ENCODE results near the gene TENM4. TPM values are rescaled to one million over a fixed set of nuclear protein-coding genes. Genes with fewer than 3 reads are reported as not detected.

The TENM4 gene
- total RNA-seq, 1 experiment from 2014 or later = 0.39 TPM

DNA sequence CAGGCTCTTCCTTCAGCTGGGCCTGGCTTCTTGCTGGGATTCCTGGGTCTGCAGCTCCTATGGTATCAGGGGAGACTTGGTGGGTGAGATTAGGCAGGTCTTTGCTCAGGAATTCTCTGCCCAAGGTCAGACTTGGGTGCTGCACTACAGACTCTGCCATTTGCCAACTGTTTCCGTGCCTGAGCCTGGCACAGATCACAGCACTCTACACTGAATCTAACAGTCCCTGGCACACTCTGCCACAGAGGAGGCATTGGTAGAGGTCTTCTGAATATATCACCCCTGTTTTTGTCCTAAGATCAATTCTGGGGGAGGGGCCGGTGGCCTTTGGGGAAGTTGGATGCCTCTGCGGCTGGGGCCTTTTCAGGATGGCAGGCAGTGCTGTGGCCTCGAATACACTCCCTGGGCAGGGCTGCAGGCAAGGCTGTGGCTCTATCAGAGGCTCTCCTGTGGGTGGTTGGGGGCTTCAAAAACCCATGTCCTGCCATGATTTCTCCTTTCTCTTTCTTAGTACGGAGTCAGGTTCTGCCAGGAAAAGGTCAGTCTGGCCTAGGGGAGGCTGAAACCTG is 751.2 kb downstream of the TENM4 start:
- POLR2A ChIA-PET = no interaction called here

GRCh38 chr11:78689101-78689500 is 751.7 kb downstream of the TENM4 start:
- Histone ChIP-seq H3K4me3 (ENCODE audit: low read depth in 2 of 2, low read length in 2 of 2) (no peak overlapping the region), H3K9me3 (ENCODE audit: control insufficient read depth, insufficient read depth, low read depth, low read length) (no peaks in the 10 kb centered on the region), H3K27ac (ENCODE audit: low read length) (no peak overlapping the region), H3K27me3 (ENCODE audit: control insufficient read depth, insufficient read depth, low read length) (no peaks in the 10 kb centered on the region; the same call in 1 of the 2 replicates), H3K36me3 (ENCODE audit: control insufficient read depth, insufficient read depth, low read length) (no peaks in the 10 kb centered on the region), H3K4me1 (ENCODE audit: control insufficient read depth, insufficient read depth, low read length) (no peaks in the 10 kb centered on the region)
- POLR2A ChIA-PET = no interaction called here
- CTCF ChIA-PET = interaction anchor here (0.5 kb wide), 1 partner anchor 12 kb away, joined by 6 read pairs; no protein-coding TSS in a partner anchor
- no peak for TF ChIP-seq TCF7L2 (IDR thresholded peaks at IDR 0.05; ENCODE audit: low read depth, low read length)
- TF ChIP-seq POLR2AphosphoS5 (IDR thresholded peaks at IDR 0.05; ENCODE audit: low read depth, low read length) = no peak
- TF ChIP-seq REST (IDR thresholded peaks at IDR 0.05; ENCODE audit: insufficient read depth in 1 of 2, low read depth in 2 of 2, low read length in 1 of 2) = no peak
- TF ChIP-seq CTCF (IDR thresholded peaks at IDR 0.05) = no peak
- TF ChIP-seq SIN3A (IDR thresholded peaks at IDR 0.05; ENCODE audit: borderline replicate concordance, insufficient read depth, low read depth, low read length) = no peak
- in situ Hi-C loops (cut with HindIII; ENCODE audit: low pct_unique_long_range_greater_than_20kb, low sequenced_read_pairs) = no loop called here
- DNase-seq (ENCODE audit: low read depth, low spot score) (no peak), ATAC-seq (no peak)
- intact Hi-C loops (cut with micrococcal nuclease; ENCODE audit: unreplicated experiment) = no loop called here
- BruUV-seq (replicated peaks) = no TSS peak

More for the DNA sequence above, 751.2 kb downstream of the TENM4 start:
- Histone ChIP-seq H3K4me3 (ENCODE audit: low read depth in 2 of 2, low read length in 2 of 2) (no peak overlapping the region), H3K27ac (ENCODE audit: low read length) (no peak overlapping the region), H3K9me3 (ENCODE audit: control insufficient read depth, insufficient read depth, low read depth, low read length) (no peaks in the 10 kb centered on the region), H3K27me3 (ENCODE audit: control insufficient read depth, insufficient read depth, low read length) (no peaks in the 10 kb centered on the region; the same call in 1 of the 2 replicates), H3K4me1 (ENCODE audit: control insufficient read depth, insufficient read depth, low read length) (no peaks in the 10 kb centered on the region), H3K36me3 (ENCODE audit: control insufficient read depth, insufficient read depth, low read length) (no peaks in the 10 kb centered on the region)
- in situ Hi-C loops (cut with HindIII; ENCODE audit: low pct_unique_long_range_greater_than_20kb, low sequenced_read_pairs) (no loop called here), intact Hi-C loops (cut with micrococcal nuclease; ENCODE audit: unreplicated experiment) (no loop called here)
- no TSS peak for BruUV-seq (replicated peaks)
- CTCF ChIA-PET = interaction anchor here (0.5 kb wide), 1 partner anchor 12 kb away, joined by 6 read pairs; no protein-coding TSS in a partner anchor
- TF ChIP-seq TCF7L2 (IDR thresholded peaks at IDR 0.05; ENCODE audit: low read depth, low read length) (no peak), POLR2AphosphoS5 (IDR thresholded peaks at IDR 0.05; ENCODE audit: low read depth, low read length) (no peak), REST (IDR thresholded peaks at IDR 0.05; ENCODE audit: insufficient read depth in 1 of 2, low read depth in 2 of 2, low read length in 1 of 2) (no peak), CTCF (IDR thresholded peaks at IDR 0.05) (no peak), SIN3A (IDR thresholded peaks at IDR 0.05; ENCODE audit: borderline replicate concordance, insufficient read depth, low read depth, low read length) (no peak)
- ATAC-seq (no peak), DNase-seq (ENCODE audit: low read depth, low spot score) (no peak)
